ENCODE data around the gene TSPEAR. TPM values are rescaled to one million over a fixed set of nuclear protein-coding genes. Genes with fewer than 3 reads are reported as not detected.
A peak's percentile ranks its signal among the peaks of the same experiment; 100 is the strongest.

Gene TSPEAR
- total and polyA plus RNA-seq, 8 donors: 0.05 to 0.29 (median 0.12) TPM; not detected in 4

DNA sequence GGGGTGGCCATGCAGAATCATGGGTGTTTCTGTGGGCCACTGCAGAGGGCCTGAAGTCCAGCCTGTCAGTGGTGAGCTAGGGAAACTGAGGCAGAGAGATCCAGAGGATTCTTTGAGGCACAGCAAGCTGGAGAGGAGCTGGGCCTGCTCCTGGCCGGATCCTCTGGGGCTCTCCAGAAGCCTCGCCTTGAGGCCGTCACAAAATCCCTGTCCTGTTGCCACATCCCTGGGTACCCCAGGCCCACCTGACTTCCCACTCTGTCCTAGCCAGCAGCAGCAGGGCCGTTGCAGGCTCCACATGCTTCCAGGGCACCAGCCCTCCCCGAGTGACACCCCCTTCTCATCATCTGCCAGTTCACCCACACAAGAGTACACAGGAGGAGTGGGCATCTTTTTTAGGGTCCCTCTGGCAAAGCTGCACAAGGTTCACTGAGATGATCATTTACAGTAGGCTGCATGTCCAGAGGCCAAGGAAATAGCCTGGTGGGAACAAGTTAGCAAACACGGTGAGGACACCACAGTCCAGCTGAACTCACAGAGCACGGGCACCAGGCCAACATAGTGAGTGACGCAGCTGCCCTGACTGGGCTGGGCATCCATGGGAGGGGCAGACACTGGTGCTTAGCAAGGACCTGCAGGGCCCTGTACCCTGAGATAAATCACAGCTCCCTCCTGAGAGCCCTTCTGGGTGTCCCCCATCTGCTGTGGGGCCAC, 25.1 kb upstream of the TSPEAR start:
- peak in 1 of 2 donors; percentile 77 for DNase-seq
- H3K36me3 ChIP-seq: no peaks in the 10 kb centered on the region
- WGBS, 5 donors: 68 to 88% (median 85%) methylated on average over 7 to 8 of the region's 8 CpGs
- no peaks in the 10 kb centered on the region for H3K4me1 ChIP-seq
- intact Hi-C loops (cut with DNase I; ENCODE audit: low total_unique reads): no loop called here
- peaks cover 0 to 14% (median 0%) of the 10 kb centered on the region in 3 donors for H3K27me3 ChIP-seq
- TF ChIP-seq POLR2AphosphoS5 (IDR thresholded peaks at IDR 0.05): no peak
- TF ChIP-seq CTCF (IDR thresholded peaks at IDR 0.05): no peak
- TF ChIP-seq EP300 (IDR thresholded peaks at IDR 0.05): no peak
- no peak for TF ChIP-seq POLR2A (IDR thresholded peaks at IDR 0.05)
- H3K27ac ChIP-seq: no peak overlapping the region
- no peak overlapping the region for H3K4me3 ChIP-seq
- H3K9me3 ChIP-seq: peaks cover 0 to 38% (median 30%) of the 10 kb centered on the region in 4 donors

DNA sequence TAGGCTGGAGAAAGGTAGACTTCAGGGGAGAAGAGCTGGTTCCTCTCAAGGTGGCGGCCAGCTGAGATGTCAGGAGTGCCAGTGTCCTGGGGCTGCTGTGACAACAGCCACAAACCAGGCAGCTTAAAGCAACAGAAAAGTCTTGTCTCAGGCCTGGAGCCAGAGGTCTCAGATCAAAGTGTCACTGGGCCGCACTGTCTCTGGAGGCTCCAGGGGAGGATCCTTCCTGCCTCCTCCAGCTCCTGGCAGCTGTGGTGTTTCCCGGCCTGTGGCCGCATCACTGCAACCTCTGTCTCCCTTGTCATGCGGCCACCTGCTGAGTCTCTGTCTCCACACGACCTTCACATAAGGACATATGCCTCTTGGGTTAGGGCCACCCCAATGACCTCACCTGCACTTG, 24.4 kb upstream of the TSPEAR start:
- H3K4me3 ChIP-seq: no peak overlapping the region
- H3K9me3 ChIP-seq: peaks cover 0 to 38% (median 30%) of the 10 kb centered on the region in 4 donors
- H3K27me3 ChIP-seq: peaks cover 0 to 19% (median 0%) of the 10 kb centered on the region in 3 donors
- no peaks in the 10 kb centered on the region for H3K4me1 ChIP-seq
- TF ChIP-seq POLR2AphosphoS5 (IDR thresholded peaks at IDR 0.05): no peak
- no peak for TF ChIP-seq POLR2A (IDR thresholded peaks at IDR 0.05)
- TF ChIP-seq EP300 (IDR thresholded peaks at IDR 0.05): no peak
- TF ChIP-seq CTCF (IDR thresholded peaks at IDR 0.05): no peak
- intact Hi-C loops (cut with DNase I; ENCODE audit: low total_unique reads): no loop called here
- no peak for DNase-seq
- H3K27ac ChIP-seq: no peak overlapping the region
- 80 to 85% (median 83%) methylated on average over 5 to 6 of the region's 6 CpGs for WGBS, 5 donors
- no peaks in the 10 kb centered on the region for H3K36me3 ChIP-seq

DNA sequence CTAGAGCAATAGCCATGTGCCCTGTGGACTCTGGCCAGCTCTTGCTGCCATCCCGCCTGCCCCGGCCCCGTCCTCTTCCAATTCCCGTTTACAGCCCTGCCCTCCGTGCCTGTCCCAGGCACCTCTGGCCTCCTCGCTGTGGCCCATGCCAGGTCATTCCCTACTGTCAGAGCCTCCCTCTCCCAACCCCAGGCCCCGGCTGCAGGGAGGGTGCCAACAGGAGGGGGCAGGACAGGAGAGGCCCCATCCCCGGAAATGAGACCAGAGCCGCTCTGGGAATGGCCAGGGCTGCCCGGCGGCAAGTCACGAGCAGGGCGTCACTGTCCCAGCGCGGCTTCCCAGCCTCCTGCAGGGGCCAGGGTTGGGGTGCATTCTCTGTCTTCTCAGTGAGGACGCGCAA, 23.5 kb upstream of the TSPEAR start:
- WGBS, 5 donors: 89 to 97% (median 96%) methylated on average over 13 to 17 of the region's 17 CpGs
- H3K9me3 ChIP-seq: peaks cover 0 to 36% (median 28%) of the 10 kb centered on the region in 4 donors
- peaks cover 0 to 23% (median 0%) of the 10 kb centered on the region in 3 donors for H3K27me3 ChIP-seq
- intact Hi-C loops (cut with DNase I; ENCODE audit: low total_unique reads): no loop called here
- no peak overlapping the region for H3K4me3 ChIP-seq
- no peak for TF ChIP-seq POLR2AphosphoS5 (IDR thresholded peaks at IDR 0.05)
- no peak for TF ChIP-seq POLR2A (IDR thresholded peaks at IDR 0.05)
- TF ChIP-seq EP300 (IDR thresholded peaks at IDR 0.05): no peak
- TF ChIP-seq CTCF (IDR thresholded peaks at IDR 0.05): no peak
- no peaks in the 10 kb centered on the region for H3K36me3 ChIP-seq
- H3K4me1 ChIP-seq: no peaks in the 10 kb centered on the region
- DNase-seq: no peak
- H3K27ac ChIP-seq: no peak overlapping the region

DNA sequence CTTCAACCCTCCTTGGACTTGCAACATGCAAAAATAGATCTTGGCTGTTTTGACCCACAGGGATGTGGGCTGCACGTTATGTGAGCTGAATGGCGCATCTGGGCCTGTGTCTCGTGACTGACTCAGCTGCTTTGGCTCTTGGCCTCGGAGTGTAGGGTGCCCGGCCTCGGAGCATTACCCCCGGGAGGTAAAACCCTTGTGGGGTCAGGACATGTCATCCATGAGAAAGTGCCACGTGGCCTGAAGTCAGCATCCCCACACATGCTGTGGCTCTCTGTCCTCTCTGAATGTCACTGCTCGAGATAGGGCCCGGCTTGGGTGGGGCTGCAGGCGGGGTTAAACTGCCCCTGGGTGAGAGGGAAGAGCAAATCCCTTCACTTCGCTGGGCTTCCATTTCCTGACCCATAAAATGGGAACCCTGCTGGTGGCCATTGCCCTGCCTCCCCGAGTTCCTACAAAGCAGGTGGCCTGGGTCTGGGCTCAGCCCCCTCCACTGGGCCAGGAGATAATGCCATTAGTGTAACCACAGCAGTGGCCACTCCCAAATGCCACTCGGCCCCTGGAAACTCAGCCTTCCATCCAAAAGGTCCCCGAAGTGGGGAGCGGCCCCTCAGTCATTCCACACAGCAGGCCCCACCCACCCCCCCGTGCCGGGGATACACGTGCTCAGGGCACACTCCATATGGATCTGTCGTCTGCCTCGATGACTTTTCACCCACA, 22.8 kb upstream of the TSPEAR start:
- Histone ChIP-seq H3K4me1 (no peaks in the 10 kb centered on the region), H3K9me3 (peaks cover 0 to 34% (median 25%) of the 10 kb centered on the region in 4 donors), H3K27me3 (peaks cover 0 to 30% (median 0%) of the 10 kb centered on the region in 3 donors), H3K27ac (no peak overlapping the region), H3K36me3 (no peaks in the 10 kb centered on the region), H3K4me3 (no peak overlapping the region)
- no peak for DNase-seq
- TF ChIP-seq POLR2A (IDR thresholded peaks at IDR 0.05): no peak
- intact Hi-C loops (cut with DNase I; ENCODE audit: low total_unique reads): no loop called here
- WGBS, 5 donors: 79 to 87% (median 85%) methylated on average over 16 to 21 of the region's 21 CpGs
